HepG2 (cell line): ENCODE results near the gene LRRC73. TPM values are rescaled to one million over a fixed set of nuclear protein-coding genes. Genes with fewer than 3 reads are reported as not detected.

Experiments used
- ETS1 ChIP-seq: sonication (generic); formaldehyde crosslinking; IDR thresholded peaks from 2 replicates; pipeline ENCODE4 v1.4.0; 2020; ENCODE audit warnings: missing genetic modification reagents
- GMEB1 ChIP-seq: sonication (generic); formaldehyde crosslinking; IDR thresholded peaks from 2 replicates; pipeline ENCODE4 v1.5.1; 2020; ENCODE audit warnings: missing genetic modification reagents, mild to moderate bottlenecking, borderline replicate concordance
- GPN1 ChIP-seq: sonication (generic); formaldehyde crosslinking; IDR thresholded peaks from 2 replicates; pipeline ENCODE4 v1.5.1; 2020; ENCODE audit warnings: missing genetic modification reagents, borderline replicate concordance
- HMGXB4 ChIP-seq, 2 experiments: sonication (generic) in 1 of 2; formaldehyde crosslinking in 1 of 2; IDR thresholded peaks; 2 replicates each; pipeline versions ENCODE4 v1.4.0 to v1.6.1; 2018 to 2020; ENCODE audit warnings: missing genetic modification reagents in 2 of 2, borderline replicate concordance in 1 of 2, low read depth in 1 of 2, mild to moderate bottlenecking in 1 of 2, missing biosample characterization in 1 of 2
- IKZF4 ChIP-seq: sonication (generic); formaldehyde crosslinking; IDR thresholded peaks from 2 replicates; pipeline ENCODE4 v1.5.1; 2020; ENCODE audit warnings: borderline replicate concordance, mild to moderate bottlenecking, low read depth, missing genetic modification reagents; ENCODE audit errors: not compliant biosample characterization
- NR2F2 ChIP-seq: IDR thresholded peaks from 2 replicates; pipeline ENCODE4 v1.6.1; 2012; ENCODE audit warnings: low read depth, inconsistent platforms, borderline replicate concordance
- PAXIP1 ChIP-seq: sonication (generic); formaldehyde crosslinking; conservative IDR thresholded peaks from 2 replicates; pipeline ENCODE4 v1.4.0; 2020; ENCODE audit warnings: mild to moderate bottlenecking, missing genetic modification reagents, moderate library complexity
- SPEN ChIP-seq: sonication (generic); formaldehyde crosslinking; IDR thresholded peaks from 2 replicates; pipeline ENCODE4 v1.5.1; 2020; ENCODE audit warnings: low read depth, mild to moderate bottlenecking, missing genetic modification reagents
- ZNF251 ChIP-seq: sonication (generic); formaldehyde crosslinking; IDR thresholded peaks from 2 replicates; pipeline ENCODE4 v1.9.0; 2021; ENCODE audit warnings: mild to moderate bottlenecking, missing genetic modification reagents
- ZNF646 ChIP-seq: sonication (generic); formaldehyde crosslinking; IDR thresholded peaks from 2 replicates; pipeline ENCODE4 v1.9.0; 2021; ENCODE audit warnings: mild to moderate bottlenecking, missing genetic modification reagents
- ZNF749 ChIP-seq: sonication (generic); formaldehyde crosslinking; IDR thresholded peaks from 2 replicates; pipeline ENCODE4 v1.8.0; 2022; ENCODE audit warnings: mild to moderate bottlenecking, missing genetic modification reagents, moderate library complexity, borderline replicate concordance
- polyA plus RNA-seq, 8 experiments: library from polyadenylated mRNA; depleted of rRNA in 3 of 8; stranded (reverse) in 7 of 8; unstranded in 1 of 8; fragments of >200 nt; fragmentation: Illumina TruSeq in 4 of 8; extraction: Trizol in 4 of 8; gene quantifications; 2 replicates each; pipeline versions ENCODE4 v1.2.1 to v1.2.3, GENCODE V29; 2011 to 2016; ENCODE audit warnings: low read depth in 4 of 8, missing spikeins in 1 of 8, mixed read lengths in 1 of 8; ENCODE audit not compliant: insufficient read depth in 1 of 8
- total RNA-seq, 5 experiments: library from RNA; depleted of rRNA; stranded (reverse); fragments of >200 nt; fragmentation: Illumina TruSeq; extraction: Trizol; gene quantifications; 2 replicates each; pipeline ENCODE4 v1.2.3, GENCODE V29; 2016; ENCODE audit warnings: low read depth in 1 of 5

LRRC73 gene
- total and polyA plus RNA-seq, 2 of the 13 experiments (the other 11 are each of a cell fraction or from before 2014, with no cell fraction given) = 0.11 to 0.12 TPM

GRCh38 chr6:43488667-43489276 is 21.4 kb downstream of the LRRC73 start (continued):
- TF ChIP-seq ZNF646 = peak; percentile 76
- TF ChIP-seq ZNF749 (CRISPR knock-in tag) = no peak
- TF ChIP-seq ZNF251 (CRISPR knock-in tag) = no peak
- peak; percentile 77 for TF ChIP-seq SPEN (CRISPR knock-in tag)
- peak; percentile 90 for TF ChIP-seq PAXIP1 (CRISPR knock-in tag)
- no peak for TF ChIP-seq ETS1 (CRISPR knock-in tag)
- no peak for TF ChIP-seq GPN1 (CRISPR knock-in tag)
- peak; percentile 57 for TF ChIP-seq NR2F2
- peak in 1 of 2 experiments; percentile 44; a peak in 1 of 4 replicates for TF ChIP-seq HMGXB4 (CRISPR knock-in tag; IDR thresholded peaks at IDR 0.05; ENCODE audit: borderline replicate concordance in 1 of 2, low read depth in 1 of 2)
- peak; percentile 34 for TF ChIP-seq GMEB1 (CRISPR knock-in tag)
- no peak for TF ChIP-seq IKZF4 (CRISPR knock-in tag)
